ENCODE results near the gene RBBP5.

DNA sequence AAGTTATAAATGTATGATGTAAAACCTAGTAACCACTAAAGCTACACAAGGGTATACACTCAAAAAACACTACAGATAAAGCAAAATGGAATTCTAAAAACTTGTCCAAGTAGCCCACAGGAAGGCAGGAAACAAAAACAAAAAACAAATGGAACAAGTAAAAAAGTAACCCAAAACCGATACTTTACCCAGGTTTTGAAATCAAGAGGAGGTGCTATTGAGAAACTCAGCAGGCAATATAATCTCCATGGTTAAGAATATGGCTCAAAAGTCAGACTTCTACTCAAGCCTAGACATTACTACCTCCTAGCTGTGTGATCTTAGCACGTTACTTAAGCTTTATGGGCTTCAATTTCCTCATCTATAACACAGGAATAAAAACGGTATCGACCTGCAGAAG, 13.3 kb downstream of the RBBP5 start:
- TF ChIP-seq, protein P1, sequence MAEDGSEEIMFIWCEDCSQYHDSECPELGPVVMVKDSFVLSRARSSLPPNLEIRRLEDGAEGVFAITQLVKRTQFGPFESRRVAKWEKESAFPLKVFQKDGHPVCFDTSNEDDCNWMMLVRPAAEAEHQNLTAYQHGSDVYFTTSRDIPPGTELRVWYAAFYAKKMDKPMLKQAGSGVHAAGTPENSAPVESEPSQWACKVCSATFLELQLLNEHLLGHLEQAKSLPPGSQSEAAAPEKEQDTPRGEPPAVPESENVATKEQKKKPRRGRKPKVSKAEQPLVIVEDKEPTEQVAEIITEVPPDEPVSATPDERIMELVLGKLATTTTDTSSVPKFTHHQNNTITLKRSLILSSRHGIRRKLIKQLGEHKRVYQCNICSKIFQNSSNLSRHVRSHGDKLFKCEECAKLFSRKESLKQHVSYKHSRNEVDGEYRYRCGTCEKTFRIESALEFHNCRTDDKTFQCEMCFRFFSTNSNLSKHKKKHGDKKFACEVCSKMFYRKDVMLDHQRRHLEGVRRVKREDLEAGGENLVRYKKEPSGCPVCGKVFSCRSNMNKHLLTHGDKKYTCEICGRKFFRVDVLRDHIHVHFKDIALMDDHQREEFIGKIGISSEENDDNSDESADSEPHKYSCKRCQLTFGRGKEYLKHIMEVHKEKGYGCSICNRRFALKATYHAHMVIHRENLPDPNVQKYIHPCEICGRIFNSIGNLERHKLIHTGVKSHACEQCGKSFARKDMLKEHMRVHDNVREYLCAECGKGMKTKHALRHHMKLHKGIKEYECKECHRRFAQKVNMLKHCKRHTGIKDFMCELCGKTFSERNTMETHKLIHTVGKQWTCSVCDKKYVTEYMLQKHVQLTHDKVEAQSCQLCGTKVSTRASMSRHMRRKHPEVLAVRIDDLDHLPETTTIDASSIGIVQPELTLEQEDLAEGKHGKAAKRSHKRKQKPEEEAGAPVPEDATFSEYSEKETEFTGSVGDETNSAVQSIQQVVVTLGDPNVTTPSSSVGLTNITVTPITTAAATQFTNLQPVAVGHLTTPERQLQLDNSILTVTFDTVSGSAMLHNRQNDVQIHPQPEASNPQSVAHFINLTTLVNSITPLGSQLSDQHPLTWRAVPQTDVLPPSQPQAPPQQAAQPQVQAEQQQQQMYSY (CRISPR knock-in tag; IDR thresholded peaks at IDR 0.05): no peak
- no peak for TF ChIP-seq ELF4 (CRISPR knock-in tag; IDR thresholded peaks at IDR 0.05; ENCODE audit: low read depth)
- no peak for TF ChIP-seq CREB1 (CRISPR knock-in tag; IDR thresholded peaks at IDR 0.05)
- TF ChIP-seq MXD4 (CRISPR knock-in tag; IDR thresholded peaks at IDR 0.05; ENCODE audit: borderline replicate concordance): no peak
- no peak for TF ChIP-seq NFYB (CRISPR knock-in tag; conservative IDR thresholded peaks at IDR 0.05; ENCODE audit: low read depth)
- no peak for TF ChIP-seq CTCF (IDR thresholded peaks at IDR 0.05)
- TF ChIP-seq HMGA2 (CRISPR knock-in tag; IDR thresholded peaks at IDR 0.05): no peak
- TF ChIP-seq, protein P2, sequence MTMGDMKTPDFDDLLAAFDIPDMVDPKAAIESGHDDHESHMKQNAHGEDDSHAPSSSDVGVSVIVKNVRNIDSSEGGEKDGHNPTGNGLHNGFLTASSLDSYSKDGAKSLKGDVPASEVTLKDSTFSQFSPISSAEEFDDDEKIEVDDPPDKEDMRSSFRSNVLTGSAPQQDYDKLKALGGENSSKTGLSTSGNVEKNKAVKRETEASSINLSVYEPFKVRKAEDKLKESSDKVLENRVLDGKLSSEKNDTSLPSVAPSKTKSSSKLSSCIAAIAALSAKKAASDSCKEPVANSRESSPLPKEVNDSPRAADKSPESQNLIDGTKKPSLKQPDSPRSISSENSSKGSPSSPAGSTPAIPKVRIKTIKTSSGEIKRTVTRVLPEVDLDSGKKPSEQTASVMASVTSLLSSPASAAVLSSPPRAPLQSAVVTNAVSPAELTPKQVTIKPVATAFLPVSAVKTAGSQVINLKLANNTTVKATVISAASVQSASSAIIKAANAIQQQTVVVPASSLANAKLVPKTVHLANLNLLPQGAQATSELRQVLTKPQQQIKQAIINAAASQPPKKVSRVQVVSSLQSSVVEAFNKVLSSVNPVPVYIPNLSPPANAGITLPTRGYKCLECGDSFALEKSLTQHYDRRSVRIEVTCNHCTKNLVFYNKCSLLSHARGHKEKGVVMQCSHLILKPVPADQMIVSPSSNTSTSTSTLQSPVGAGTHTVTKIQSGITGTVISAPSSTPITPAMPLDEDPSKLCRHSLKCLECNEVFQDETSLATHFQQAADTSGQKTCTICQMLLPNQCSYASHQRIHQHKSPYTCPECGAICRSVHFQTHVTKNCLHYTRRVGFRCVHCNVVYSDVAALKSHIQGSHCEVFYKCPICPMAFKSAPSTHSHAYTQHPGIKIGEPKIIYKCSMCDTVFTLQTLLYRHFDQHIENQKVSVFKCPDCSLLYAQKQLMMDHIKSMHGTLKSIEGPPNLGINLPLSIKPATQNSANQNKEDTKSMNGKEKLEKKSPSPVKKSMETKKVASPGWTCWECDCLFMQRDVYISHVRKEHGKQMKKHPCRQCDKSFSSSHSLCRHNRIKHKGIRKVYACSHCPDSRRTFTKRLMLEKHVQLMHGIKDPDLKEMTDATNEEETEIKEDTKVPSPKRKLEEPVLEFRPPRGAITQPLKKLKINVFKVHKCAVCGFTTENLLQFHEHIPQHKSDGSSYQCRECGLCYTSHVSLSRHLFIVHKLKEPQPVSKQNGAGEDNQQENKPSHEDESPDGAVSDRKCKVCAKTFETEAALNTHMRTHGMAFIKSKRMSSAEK (CRISPR knock-in tag; IDR thresholded peaks at IDR 0.05; ENCODE audit: borderline replicate concordance): no peak
- TF ChIP-seq ZNF416 (CRISPR knock-in tag; IDR thresholded peaks at IDR 0.05): no peak
